Kasumi-1 (cell line): ENCODE results near the gene PCID2.
"Not testable (repeated sequence)": the region's sequence is repeated elsewhere in the genome, so short reads cannot be mapped to it uniquely, and the experiment has no call there.

Experiments used
- DNase-seq, 2 experiments: peaks; one replicate each; lab custom pipeline; 2025; lab: John Stamatoyannopoulos, UW

Gene PCID2

GRCh38 chr13:113208421-113209335 lies at the start of gene PCID2:
Gene PCID2 (minus strand): TSS chr13:113208669. CDS start chr13:113208634, 35 bp downstream.
- DNase-seq, result peak; percentile 81 to 87

GRCh38 chr13:113257908-113258307 lies 49.4 kb upstream of the PCID2 start:
- not testable (repeated sequence) for DNase-seq

- no peak for DNase-seq
Measured at GRCh38 chr13:113252516-113253095, 44.1 kb upstream of the PCID2 start.

- peak in 1 of 2 experiments; percentile 2 for DNase-seq
Measured at GRCh38 chr13:113245849-113246796, 37.7 kb upstream of the PCID2 start.

GRCh38 chr13:113243847-113244246 lies 35.4 kb upstream of the PCID2 start:
- DNase-seq, result no peak

GRCh38 chr13:113241623-113242022 lies 33.2 kb upstream of the PCID2 start:
- not testable (repeated sequence) for DNase-seq

- DNase-seq, result no peak
Measured at GRCh38 chr13:113239986-113240385, 31.5 kb upstream of the PCID2 start.

GRCh38 chr13:113239357-113239756 lies 30.9 kb upstream of the PCID2 start:
- DNase-seq, result no peak

GRCh38 chr13:113238536-113238935 lies 30.1 kb upstream of the PCID2 start:
- DNase-seq, result no peak

GRCh38 chr13:113233101-113233500 lies 24.6 kb upstream of the PCID2 start:
- DNase-seq, result no peak

- no peak for DNase-seq
Measured at GRCh38 chr13:113232208-113233003, 23.9 kb upstream of the PCID2 start.

GRCh38 chr13:113231306-113232207 lies 23.1 kb upstream of the PCID2 start:
- no peak for DNase-seq

- DNase-seq, result no peak
Measured at GRCh38 chr13:113229791-113230190, 21.3 kb upstream of the PCID2 start.

GRCh38 chr13:113229161-113229560 lies 20.7 kb upstream of the PCID2 start:
- no peak for DNase-seq

- DNase-seq, result no peak
Measured at GRCh38 chr13:113226873-113227450, 18.5 kb upstream of the PCID2 start.

- DNase-seq, result no peak
Measured at GRCh38 chr13:113225515-113225914, 17.0 kb upstream of the PCID2 start.

- DNase-seq, result no peak
Measured at GRCh38 chr13:113224486-113224885, 16.0 kb upstream of the PCID2 start.

- DNase-seq, result no peak
Measured at GRCh38 chr13:113223070-113223469, 14.6 kb upstream of the PCID2 start.

GRCh38 chr13:113220877-113221276 lies 12.4 kb upstream of the PCID2 start:
- no peak for DNase-seq

- no peak for DNase-seq
Measured at GRCh38 chr13:113220141-113220598, 11.7 kb upstream of the PCID2 start.
